NCI-H1436 treated with DMSO at 0.1 percent for 48 hours (cell line): ENCODE data around the gene GLIS1.

Source experiments
- DNase-seq: peaks from one replicate; lab custom pipeline; 2025; lab: John Stamatoyannopoulos, UW

The GLIS1 gene

DNA sequence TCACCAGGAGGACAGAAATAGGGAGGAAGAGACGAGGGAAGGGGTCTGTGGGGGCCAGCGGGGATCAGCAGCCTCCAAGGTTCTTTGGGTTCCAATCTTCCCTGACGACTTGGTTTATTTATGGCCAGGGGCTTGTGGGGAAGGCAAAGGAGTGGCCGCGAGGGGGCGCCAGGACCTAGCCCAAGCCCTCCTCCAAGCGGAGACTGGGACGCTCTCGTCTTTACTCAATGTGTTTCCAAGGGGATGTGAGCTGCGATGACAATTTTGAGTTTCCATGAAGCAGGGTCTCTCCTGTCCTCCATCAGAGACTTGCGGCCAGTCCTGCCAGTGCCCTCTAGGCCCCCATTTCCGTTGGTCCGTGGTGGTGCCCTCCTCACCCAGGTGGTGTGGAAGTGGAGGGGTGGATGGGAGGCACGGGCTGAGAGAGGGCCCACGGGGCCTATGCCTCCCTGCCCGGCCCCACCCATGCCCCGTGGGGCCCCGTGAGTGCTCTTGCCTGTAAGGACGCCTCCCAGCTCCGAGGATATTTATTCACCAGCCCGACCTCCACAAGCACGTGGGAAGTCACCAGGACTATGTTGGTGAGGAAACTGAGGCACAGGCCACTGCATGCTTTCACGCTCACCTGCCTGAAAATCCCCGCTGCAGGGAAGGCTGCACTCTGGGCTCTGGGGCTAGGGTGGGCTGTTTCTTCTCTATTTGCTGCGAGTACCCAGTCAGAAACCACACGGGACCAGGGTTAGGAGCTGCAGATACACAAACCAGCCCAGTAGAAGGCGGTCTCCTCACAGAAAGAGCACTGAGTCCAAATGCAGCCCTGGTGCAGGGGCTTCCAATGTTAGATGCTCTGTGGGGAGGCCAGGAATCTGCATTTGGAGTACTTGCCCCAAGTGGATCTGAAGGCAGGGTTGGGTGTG is 253.2 kb downstream of the GLIS1 start:
- DNase-seq, result peak; percentile 37

- DNase-seq, result no peak
Measured at GRCh38 chr1:53484705-53485477, 254.1 kb downstream of the GLIS1 start.

DNA sequence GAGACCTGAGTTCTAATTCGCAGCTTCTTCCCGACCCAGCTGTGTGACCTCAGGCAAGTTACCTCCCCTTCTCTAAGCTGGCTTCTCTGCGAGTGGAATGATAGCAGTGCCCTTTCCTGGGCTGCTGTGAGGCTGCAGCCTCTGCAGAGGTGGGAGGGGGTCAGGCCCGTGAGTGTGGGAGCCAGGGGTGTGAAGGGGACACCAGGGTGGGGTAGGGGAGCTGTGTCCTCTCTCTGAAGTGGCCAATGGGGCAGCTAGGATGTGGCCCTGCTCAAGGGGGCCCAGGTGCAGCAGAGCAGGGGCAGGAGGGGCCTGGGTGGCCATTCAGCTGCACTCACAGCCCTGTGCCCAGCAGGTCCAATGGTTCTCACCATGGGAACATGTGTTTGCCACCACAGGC is 255.3 kb downstream of the GLIS1 start:
- DNase-seq, result no peak

- no peak for DNase-seq
Measured at GRCh38 chr1:53483170-53483569, 255.8 kb downstream of the GLIS1 start.

- no peak for DNase-seq
Measured at GRCh38 chr1:53482441-53483153, 256.4 kb downstream of the GLIS1 start.

DNA sequence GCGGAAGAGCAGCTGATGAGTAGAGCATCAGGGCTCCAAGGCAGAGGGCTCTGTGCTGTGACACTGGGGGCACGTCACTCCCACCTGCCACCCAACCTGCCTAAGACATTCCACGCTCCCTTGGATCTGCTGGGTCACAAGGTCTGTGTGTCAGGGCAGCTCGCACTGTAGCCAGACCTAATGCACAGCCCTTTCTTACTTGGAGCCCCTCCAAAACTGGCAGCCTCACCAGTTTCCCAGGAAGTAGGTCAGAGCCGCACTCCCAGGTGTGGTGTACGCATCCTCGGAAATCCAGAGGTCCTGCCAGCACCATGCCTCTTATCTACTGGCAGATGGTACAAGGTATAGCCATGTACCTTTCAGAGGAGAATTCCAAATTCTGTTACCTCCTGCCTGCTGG is 257.5 kb downstream of the GLIS1 start:
- DNase-seq, result no peak

- no peak for DNase-seq
Measured at GRCh38 chr1:53480678-53481077, 258.3 kb downstream of the GLIS1 start.

DNA sequence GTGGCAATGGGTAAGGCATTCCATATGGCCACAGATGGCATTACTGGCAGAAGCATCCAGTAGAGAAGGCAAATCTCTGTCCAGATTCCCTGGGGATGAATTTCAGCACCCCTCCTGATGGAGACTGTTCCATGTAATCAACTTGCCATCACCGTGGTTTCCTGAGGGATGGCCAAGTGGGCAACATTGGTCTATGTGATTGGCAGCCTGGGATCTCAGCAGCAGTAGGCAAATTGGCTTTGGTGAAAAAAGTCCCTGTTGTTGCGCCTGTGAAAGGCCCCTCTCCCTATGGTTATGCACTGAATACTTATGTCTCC is 260.5 kb downstream of the GLIS1 start:
- DNase-seq, result no peak

- DNase-seq, result no peak
Measured at GRCh38 chr1:53477651-53478501, 261.1 kb downstream of the GLIS1 start.

DNA sequence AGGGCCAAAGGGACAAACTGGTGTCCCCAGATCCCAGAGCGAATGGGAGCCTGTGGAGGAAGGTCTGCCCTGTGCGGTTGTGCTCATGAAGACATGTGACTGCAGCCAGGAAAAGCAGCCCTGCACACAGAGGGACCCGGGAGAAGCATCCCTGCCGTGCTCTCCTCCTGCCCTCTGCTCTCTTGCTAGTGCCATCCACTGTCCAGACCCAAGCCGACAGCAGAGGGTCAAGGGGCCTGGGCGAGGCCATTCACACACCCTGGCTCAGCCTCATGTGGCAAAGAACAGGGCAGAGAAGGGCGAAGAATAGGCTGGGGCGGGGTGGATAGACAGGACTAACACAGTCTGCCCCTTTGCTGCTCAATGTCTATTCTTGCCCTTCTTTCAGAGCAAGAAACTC is 262.4 kb downstream of the GLIS1 start:
- no peak for DNase-seq

DNA sequence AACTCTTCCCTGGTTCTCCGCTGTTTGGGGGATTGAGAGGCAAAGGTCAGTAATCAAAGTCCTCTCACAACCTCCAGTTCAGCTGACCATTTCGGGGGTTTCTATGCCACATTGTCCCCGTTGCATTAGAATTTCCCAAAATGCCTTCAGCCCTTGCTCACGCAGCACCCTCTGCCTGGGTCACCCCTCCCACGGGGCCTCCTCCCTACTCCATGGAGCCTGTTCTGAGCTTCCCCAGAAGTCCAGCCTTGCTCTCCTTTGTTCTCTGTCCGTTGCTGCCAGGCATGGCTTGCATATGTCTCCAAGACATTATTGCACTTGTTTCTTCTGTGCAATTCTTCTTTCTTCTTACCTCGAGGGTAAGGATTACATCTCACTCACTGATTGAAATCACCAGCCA is 263.3 kb downstream of the GLIS1 start:
- DNase-seq, result no peak

DNA sequence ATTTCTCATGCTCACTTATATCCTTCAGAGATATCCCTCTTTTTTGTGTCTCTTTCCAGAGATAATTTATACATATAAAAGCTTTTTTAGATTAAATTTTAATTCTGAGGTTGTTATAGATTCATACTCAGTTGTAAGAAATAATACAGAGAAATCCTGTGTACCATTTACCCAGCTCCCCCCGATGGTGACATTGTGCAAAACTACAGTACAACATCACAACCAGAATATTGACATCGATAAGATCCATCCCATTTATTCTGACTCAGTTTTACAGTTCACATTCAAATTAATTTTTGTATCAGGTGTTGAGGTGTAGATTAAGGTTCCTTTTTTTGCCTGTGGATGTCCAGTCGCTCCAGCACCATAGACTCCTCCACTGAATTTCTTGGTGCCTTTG is 265.5 kb downstream of the GLIS1 start:
- no peak for DNase-seq

DNA sequence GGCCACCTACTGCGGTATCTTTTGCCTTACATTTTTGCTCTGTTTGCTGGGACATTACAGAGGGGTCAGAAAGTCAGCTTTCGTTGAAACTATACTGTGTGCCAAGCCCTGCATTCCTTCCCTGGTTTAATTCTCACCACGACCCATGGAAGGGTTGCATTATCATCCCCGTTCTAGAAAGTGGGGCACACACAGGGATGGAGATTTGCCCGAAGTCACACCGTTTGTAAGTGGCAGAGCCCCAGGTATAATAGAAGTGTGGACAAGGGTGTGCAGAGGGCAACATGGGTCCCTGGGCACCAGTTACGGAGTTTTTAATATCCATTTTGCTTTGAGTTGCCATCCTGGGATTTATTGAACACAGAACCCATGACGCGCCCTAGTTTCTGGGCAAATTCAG is 268.0 kb downstream of the GLIS1 start:
- no peak for DNase-seq

GRCh38 chr1:53470584-53470983 is 268.4 kb downstream of the GLIS1 start:
- no peak for DNase-seq

DNA sequence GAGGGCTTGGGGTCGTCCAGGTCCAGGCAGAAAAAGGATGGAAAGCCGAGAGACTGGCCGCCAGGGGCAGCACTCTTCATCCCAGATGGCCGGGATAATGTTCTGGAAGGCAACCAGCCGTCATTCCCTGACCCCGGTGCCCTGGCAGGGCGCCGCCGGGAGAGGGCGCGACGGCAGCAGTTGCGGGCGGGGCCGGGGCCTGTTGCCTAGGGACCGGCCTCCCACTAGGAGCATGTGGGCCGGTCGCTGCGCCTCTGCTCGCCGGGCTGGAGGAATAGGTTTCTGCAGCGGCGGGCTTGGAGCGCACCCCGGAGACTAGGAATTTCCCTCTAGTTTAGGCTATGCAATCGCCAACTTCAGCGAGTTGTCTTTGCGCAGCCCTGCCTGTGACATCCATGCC is 268.8 kb downstream of the GLIS1 start:
- no peak for DNase-seq

DNA sequence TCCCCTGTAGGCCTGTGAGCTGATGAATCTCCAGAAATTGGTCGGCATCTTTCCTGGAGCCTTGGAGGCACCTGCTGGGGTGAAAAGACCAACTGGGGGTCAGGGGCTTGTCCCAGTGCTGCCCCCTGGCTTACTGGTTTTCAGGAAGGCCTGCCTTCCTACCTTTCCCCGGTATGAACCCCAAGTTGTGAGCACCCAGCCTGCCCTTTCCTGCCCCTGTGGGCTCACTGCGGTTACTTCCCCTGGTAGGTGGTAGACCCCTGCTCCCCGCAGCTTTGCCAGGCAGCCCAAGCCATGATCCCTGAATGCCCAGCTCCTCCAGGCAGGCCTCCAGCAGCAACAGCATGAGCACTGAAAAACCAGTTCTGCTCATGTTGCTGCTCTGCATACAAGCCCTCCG is 269.6 kb downstream of the GLIS1 start:
- DNase-seq, result no peak

DNA sequence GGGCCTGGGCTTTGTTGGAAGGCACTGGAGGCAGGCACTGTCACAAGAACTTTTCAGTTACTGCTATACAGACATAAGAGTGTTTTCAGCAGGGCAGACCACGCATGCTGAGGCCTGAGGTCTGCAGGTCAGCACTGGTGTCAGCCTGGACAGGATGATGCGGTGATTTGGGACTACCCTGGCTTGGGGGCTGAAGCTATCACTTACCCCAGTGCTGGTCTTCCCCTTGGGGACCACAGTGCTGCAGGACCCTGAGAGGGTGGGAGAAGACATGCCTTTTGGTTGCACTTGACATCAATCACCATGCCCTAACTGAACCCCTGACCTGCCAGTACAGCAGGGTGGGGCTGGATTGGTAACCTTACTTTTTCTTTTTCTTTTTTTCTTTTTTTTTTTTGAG is 270.6 kb downstream of the GLIS1 start:
- DNase-seq, result no peak

GRCh38 chr1:53467391-53467790 is 271.6 kb downstream of the GLIS1 start:
- no peak for DNase-seq

DNA sequence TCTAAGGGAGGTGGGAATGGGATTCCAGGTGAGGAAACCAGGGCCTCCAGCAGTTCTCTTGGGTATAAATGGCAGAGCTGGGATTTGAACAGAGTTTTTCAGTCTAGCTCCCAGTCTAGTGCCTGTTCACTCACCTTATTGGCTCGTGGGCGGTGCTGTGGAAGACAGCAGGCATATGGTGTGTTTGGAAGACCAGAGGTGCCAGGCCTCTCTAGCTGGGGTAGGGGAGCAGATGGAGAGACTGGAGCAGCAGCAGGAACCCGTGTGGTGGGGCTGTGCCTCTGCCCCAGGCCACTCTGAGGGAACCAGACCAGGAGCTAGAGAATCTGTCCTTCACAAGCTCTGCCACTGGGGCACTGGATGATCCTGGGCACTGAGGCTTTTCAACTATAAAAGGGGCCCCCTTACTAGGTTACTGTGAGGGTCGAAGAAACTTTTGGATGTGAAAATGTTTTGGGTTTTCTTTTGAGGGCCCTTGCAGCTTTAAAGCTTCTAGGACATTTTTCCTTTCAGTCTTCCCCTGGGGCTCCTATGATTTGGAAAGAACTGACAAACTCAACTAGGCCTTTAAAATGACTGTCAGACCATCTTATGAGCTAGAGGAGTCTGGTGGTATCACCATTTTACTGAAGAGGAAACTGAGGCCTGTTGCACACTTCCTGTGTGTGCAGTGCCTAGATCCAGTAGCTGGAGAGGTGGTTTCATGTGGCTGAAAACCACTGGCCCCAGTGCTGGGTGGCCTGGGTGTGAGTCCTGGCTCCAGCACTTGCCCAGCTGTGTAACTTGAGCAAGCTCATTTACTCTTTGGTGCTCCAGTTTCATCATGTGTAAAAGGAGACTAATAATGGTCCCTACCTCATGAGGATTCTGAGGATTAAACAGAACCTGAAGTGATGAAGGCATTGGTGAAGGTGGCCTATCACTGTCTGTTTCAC is 273.7 kb downstream of the GLIS1 start:
- no peak for DNase-seq

DNA sequence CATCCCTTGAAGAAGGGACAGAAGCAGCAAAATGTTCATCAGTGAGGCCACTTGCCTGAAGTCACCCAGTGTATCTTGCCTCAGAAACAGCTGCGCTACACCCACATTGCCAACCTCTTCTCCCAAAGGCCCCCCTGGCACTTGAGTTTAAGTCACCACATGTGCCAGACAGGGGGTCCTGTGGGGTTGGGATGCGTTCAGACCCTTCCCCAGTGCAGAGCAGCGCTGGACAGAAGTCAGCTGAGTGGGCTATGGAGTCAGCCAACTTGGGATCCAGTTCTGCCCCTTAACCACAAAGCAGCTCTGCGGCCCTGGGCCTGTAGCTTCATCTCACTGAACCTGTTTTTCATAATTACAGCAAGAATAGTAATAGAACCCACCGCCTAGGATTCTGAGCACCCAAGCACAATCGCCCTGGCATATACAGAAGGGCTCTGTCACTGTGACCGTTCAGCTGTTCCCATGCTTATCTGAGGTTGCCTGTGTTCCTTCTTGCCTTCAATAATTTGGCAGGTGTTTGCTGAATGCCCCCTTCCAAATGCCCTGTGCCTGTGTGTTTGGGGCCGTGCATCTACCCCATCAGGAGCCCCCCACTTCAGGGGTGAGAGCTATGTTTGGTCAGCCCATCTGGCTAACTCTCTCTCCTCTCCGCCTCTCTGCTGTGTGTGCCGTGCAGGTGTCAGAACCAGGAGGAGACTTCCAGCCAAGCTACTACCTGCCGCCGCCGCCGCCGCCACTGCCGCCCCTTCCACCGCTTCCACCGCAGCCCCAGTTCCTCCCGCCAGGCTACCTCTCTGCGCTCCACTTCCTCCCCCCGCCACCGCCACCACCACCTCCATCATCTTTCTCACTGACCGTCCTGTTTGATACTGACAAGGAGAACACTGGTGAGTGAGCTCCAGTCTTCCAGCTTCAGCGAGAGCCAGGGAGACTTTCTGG is 274.7 kb downstream of the GLIS1 start:
- no peak for DNase-seq
